Measurements from ENCODE around the gene RALGAPB. TPM values are rescaled to one million over a fixed set of nuclear protein-coding genes. Genes with fewer than 3 reads are reported as not detected.

Gene RALGAPB
- total RNA-seq, 2 donors from 2014 or later: 38.3 to 45.5 TPM

DNA sequence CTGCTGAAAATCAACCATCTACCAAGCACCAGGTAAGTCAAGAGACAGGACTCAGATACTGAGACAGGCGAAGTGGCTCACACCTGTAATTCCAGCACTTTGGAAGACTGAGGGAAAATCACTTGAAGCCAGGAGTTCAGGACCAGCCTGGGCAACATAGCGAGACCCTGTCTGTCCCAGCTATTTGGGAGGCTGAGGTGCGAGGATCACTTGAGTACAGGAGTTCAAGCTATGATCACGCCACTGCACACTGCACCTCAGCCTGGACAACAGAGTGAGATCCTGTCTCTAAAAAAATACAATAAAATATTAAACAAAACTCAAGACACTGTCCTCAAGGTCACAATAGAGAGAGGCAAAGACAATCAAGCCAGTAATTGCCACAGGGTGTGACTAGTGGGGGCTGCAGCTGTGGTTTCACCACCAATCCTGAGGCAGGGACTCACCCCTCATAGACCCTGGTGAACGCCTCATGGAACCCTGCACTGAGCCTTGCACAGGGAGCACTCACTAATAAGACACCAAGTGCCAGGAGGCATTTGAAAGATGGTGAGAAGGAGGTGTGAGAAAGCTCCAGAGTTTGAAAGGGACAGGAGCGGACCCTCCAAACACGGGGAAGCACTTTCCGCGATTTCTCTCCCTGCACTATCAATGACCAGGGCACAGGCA, 39.2 kb upstream of the RALGAPB start:
- 88 to 95% methylated on average over 7 to 9 of the region's 9 CpGs for WGBS, 2 experiments (ENCODE audit: insufficient coverage in 1 of 2, insufficient read length in 1 of 2)
- Histone ChIP-seq H3K9ac (ENCODE audit: extremely low read depth, low read length, poor library complexity, severe bottlenecking) (peak overlapping the region; percentile 96), H3K27ac (ENCODE audit: low read depth, low read length) (no peak overlapping the region), H3K27me3 (ENCODE audit: control insufficient read depth, insufficient read depth, low read length, poor library complexity, severe bottlenecking) (no peaks in the 10 kb centered on the region), H3K9me3 (ENCODE audit: control insufficient read depth, low read length) (no peaks in the 10 kb centered on the region), H3K4me3 (ENCODE audit: low read length) (peak overlapping the region; percentile 94), H3K4me1 (ENCODE audit: control insufficient read depth, insufficient read depth, low read length) (no peaks in the 10 kb centered on the region), H3K36me3 (ENCODE audit: control insufficient read depth, insufficient read depth, low read length) (peaks cover 54% of the 10 kb centered on the region)
- Mint-ChIP-seq H3K9me3 (no peaks in the 10 kb centered on the region), H3K4me1 (peaks cover 20% of the 10 kb centered on the region), H3K27ac (peak overlapping the region; percentile 97), H3K36me3 (ENCODE audit: low read depth) (peaks cover 59% of the 10 kb centered on the region), H3K27me3 (ENCODE audit: insufficient read depth) (no peaks in the 10 kb centered on the region), H3K4me3 (peak overlapping the region; percentile 97)
- TF ChIP-seq, protein P1, sequence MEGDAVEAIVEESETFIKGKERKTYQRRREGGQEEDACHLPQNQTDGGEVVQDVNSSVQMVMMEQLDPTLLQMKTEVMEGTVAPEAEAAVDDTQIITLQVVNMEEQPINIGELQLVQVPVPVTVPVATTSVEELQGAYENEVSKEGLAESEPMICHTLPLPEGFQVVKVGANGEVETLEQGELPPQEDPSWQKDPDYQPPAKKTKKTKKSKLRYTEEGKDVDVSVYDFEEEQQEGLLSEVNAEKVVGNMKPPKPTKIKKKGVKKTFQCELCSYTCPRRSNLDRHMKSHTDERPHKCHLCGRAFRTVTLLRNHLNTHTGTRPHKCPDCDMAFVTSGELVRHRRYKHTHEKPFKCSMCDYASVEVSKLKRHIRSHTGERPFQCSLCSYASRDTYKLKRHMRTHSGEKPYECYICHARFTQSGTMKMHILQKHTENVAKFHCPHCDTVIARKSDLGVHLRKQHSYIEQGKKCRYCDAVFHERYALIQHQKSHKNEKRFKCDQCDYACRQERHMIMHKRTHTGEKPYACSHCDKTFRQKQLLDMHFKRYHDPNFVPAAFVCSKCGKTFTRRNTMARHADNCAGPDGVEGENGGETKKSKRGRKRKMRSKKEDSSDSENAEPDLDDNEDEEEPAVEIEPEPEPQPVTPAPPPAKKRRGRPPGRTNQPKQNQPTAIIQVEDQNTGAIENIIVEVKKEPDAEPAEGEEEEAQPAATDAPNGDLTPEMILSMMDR (conservative IDR thresholded peaks at IDR 0.05): no peak
- DNase-seq: no peak

DNA sequence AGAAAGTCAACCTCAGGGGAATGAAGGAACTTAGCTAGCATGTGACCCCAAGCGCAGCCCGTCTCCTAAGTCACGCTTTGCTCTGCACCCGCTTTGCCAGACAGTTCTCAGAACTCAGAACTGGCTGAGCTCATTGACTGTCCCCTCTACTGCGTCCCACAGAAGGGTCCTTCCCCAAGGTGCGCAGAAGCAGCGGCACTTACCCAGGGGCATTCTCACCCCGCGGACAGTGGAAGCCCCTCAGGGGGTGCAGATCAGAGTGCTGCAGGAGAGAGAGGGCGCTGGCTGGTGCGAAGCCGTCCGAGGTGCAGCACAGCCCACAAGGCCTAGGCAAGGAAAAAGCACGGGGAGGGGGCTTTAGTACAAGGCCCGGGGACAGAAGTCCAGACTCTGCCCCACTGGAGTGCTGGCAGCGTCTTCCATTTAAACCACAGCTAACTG, 38.3 kb upstream of the RALGAPB start:
- Histone ChIP-seq H3K27me3 (ENCODE audit: control insufficient read depth, insufficient read depth, low read length, poor library complexity, severe bottlenecking) (no peaks in the 10 kb centered on the region), H3K9me3 (ENCODE audit: control insufficient read depth, low read length) (no peaks in the 10 kb centered on the region), H3K4me1 (ENCODE audit: control insufficient read depth, insufficient read depth, low read length) (no peaks in the 10 kb centered on the region), H3K36me3 (ENCODE audit: control insufficient read depth, insufficient read depth, low read length) (peaks cover 45% of the 10 kb centered on the region), H3K27ac (ENCODE audit: low read depth, low read length) (peak overlapping the region; percentile 91), H3K4me3 (ENCODE audit: low read length) (peak overlapping the region; percentile 94), H3K9ac (ENCODE audit: extremely low read depth, low read length, poor library complexity, severe bottlenecking) (peak overlapping the region; percentile 96)
- H3K36me3 Mint-ChIP-seq (ENCODE audit: low read depth): peaks cover 51% of the 10 kb centered on the region
- WGBS, 2 experiments (ENCODE audit: insufficient coverage in 1 of 2, insufficient read length in 1 of 2): 6 to 8% methylated on average over 11 to 16 of the region's 16 CpGs
- H3K27ac Mint-ChIP-seq: peak overlapping the region; percentile 97
- peak; percentile 62 for DNase-seq
- TF ChIP-seq, protein P1 (conservative IDR thresholded peaks at IDR 0.05): no peak
- H3K9me3 Mint-ChIP-seq: no peaks in the 10 kb centered on the region
- H3K4me3 Mint-ChIP-seq: peak overlapping the region; percentile 97
- H3K27me3 Mint-ChIP-seq (ENCODE audit: insufficient read depth): peaks cover 4% of the 10 kb centered on the region
- peaks cover 20% of the 10 kb centered on the region for H3K4me1 Mint-ChIP-seq

DNA sequence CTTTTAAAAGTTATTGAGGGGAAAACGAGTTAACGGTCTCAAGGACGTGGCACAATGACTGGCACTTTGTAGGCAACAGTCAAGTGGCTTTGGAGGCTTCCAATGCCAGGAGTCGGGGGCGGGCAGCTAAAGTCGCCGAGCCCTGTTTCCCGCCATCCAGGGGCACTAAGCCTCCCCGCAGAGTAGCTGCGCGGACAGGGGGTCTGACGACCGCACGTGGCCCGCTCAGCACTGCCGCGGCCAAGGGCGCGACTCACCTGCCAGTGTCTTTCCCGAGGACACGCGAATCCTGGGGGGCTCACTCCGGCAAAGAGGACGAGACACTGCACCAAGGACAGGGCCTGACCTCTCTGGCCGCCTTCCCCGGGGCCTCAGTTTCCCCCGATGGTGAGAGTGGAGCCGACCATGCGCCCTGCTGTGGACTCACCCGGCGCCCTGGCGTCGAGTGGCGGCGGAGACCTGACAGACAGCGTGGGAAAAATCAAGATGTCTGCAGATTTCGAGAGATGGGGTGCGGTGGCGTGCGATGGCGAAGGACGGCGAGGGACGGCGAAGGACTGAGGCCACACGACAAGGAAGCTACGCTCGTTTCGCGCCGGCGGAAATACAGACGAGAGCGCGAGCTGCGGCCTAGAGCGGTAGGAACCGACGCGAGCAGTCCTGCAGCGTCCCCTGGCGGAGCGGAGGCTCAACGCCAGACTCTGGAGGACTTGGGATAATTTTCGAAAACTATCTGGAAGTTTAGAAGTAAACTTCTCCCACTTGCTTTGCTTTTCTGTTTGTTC, 37.7 kb upstream of the RALGAPB start, which contains the start of gene SNHG17:
Gene SNHG17 (minus strand): TSS at position 559 of the 785 bp plus-strand sequence.
- Histone ChIP-seq H3K9ac (ENCODE audit: extremely low read depth, low read length, poor library complexity, severe bottlenecking) (peak within 1 kb of the TSS; percentile 96), H3K27me3 (ENCODE audit: control insufficient read depth, insufficient read depth, low read length, poor library complexity, severe bottlenecking) (no peaks in the 10 kb centered on the region), H3K4me3 (ENCODE audit: low read length) (peak within 1 kb of the TSS; percentile 94), H3K4me1 (ENCODE audit: control insufficient read depth, insufficient read depth, low read length) (no peaks in the 10 kb centered on the region), H3K9me3 (ENCODE audit: control insufficient read depth, low read length) (no peaks in the 10 kb centered on the region), H3K27ac (ENCODE audit: low read depth, low read length) (peak within 1 kb of the TSS; percentile 91), H3K36me3 (ENCODE audit: control insufficient read depth, insufficient read depth, low read length) (peaks cover 38% of the 10 kb centered on the region)
- Mint-ChIP-seq H3K27me3 (ENCODE audit: insufficient read depth) (peaks cover 4% of the 10 kb centered on the region), H3K9me3 (no peaks in the 10 kb centered on the region), H3K4me3 (peak within 1 kb of the TSS; percentile 97), H3K4me1 (peaks cover 20% of the 10 kb centered on the region), H3K36me3 (ENCODE audit: low read depth) (peaks cover 44% of the 10 kb centered on the region), H3K27ac (peak within 1 kb of the TSS; percentile 97)
- peak; percentile 95 for DNase-seq
- TF ChIP-seq, protein P1 (conservative IDR thresholded peaks at IDR 0.05): peak; percentile 99
- WGBS, 2 experiments (ENCODE audit: insufficient coverage in 1 of 2, insufficient read length in 1 of 2): 0 to 1% methylated on average over 41 to 65 of the region's 65 CpGs

Measured in endodermal cell (in vitro differentiated cells).